Measurements from ENCODE around the gene NRBP1.

NRBP1 gene

GRCh38 chr2:27428213-27428977, at the start of gene NRBP1:
Gene NRBP1 (plus strand): TSS chr2:27428631. CDS start chr2:27433274, 4,643 bp downstream.
- Histone ChIP-seq H3K4me3 (ENCODE audit: low read depth in 1 of 5, low read length in 5 of 5) (peak within 1 kb of the TSS; percentile 88 to 95 (median 90)), H3K9me3 (ENCODE audit: control insufficient read depth in 5 of 5, low read length in 5 of 5) (no peaks in the 10 kb centered on the region), H3K27ac (ENCODE audit: low read depth, low read length) (peak within 1 kb of the TSS; percentile 95), H3K27me3 (ENCODE audit: control insufficient read depth in 5 of 5, insufficient read depth in 4 of 5, low read length in 5 of 5) (no peaks in the 10 kb centered on the region), H3K9ac (ENCODE audit: low read length in 5 of 5) (peak within 1 kb of the TSS; percentile 60 to 98 (median 95)), H3K36me3 (ENCODE audit: control insufficient read depth in 5 of 5, insufficient read depth in 5 of 5, low read length in 5 of 5) (peaks cover under 1 to 4% (median 3%) of the 10 kb centered on the region in 5 donors), H3K4me1 (ENCODE audit: control insufficient read depth in 5 of 5, insufficient read depth in 5 of 5, low read length in 5 of 5) (peaks cover 10 to 36% (median 26%) of the 10 kb centered on the region in 5 donors)

- peaks cover 5 to 48% (median 36%) of the 10 kb centered on the region in 5 donors for H3K4me1 ChIP-seq (ENCODE audit: control insufficient read depth in 5 of 5, insufficient read depth in 5 of 5, low read length in 5 of 5)
- H3K27me3 ChIP-seq (ENCODE audit: control insufficient read depth in 5 of 5, insufficient read depth in 4 of 5, low read length in 5 of 5), result no peaks in the 10 kb centered on the region
- peaks cover 0 to 67% (median 67%) of the 10 kb centered on the region in 5 donors for H3K36me3 ChIP-seq (ENCODE audit: control insufficient read depth in 5 of 5, insufficient read depth in 5 of 5, low read length in 5 of 5)
- no peaks in the 10 kb centered on the region for H3K9me3 ChIP-seq (ENCODE audit: control insufficient read depth in 5 of 5, low read length in 5 of 5)
- peak overlapping the region in 1 of 5 donors; percentile 76 for H3K4me3 ChIP-seq (ENCODE audit: low read depth in 1 of 5, low read length in 5 of 5)
- no peak overlapping the region for H3K27ac ChIP-seq (ENCODE audit: low read depth, low read length)
- peak overlapping the region in 2 of 5 donors; percentile 77 to 92 for H3K9ac ChIP-seq (ENCODE audit: low read length in 5 of 5)
Measured at GRCh38 chr2:27378809-27379290, 49.6 kb upstream of the NRBP1 start.

- peak overlapping the region; percentile 77 to 92 (median 87) for H3K9ac ChIP-seq (ENCODE audit: low read length in 5 of 5)
- no peaks in the 10 kb centered on the region for H3K9me3 ChIP-seq (ENCODE audit: control insufficient read depth in 5 of 5, low read length in 5 of 5)
- peak overlapping the region; percentile 68 to 92 (median 76) for H3K4me3 ChIP-seq (ENCODE audit: low read depth in 1 of 5, low read length in 5 of 5)
- H3K36me3 ChIP-seq (ENCODE audit: control insufficient read depth in 5 of 5, insufficient read depth in 5 of 5, low read length in 5 of 5), result peaks cover 3 to 67% (median 67%) of the 10 kb centered on the region in 5 donors
- H3K27me3 ChIP-seq (ENCODE audit: control insufficient read depth in 5 of 5, insufficient read depth in 4 of 5, low read length in 5 of 5), result no peaks in the 10 kb centered on the region
- peaks cover 5 to 48% (median 36%) of the 10 kb centered on the region in 5 donors for H3K4me1 ChIP-seq (ENCODE audit: control insufficient read depth in 5 of 5, insufficient read depth in 5 of 5, low read length in 5 of 5)
- H3K27ac ChIP-seq (ENCODE audit: low read depth, low read length), result peak overlapping the region; percentile 90
Measured at GRCh38 chr2:27379383-27379835, 49.0 kb upstream of the NRBP1 start.

- Histone ChIP-seq H3K4me1 (ENCODE audit: control insufficient read depth in 5 of 5, insufficient read depth in 5 of 5, low read length in 5 of 5) (peaks cover 5 to 48% (median 36%) of the 10 kb centered on the region in 5 donors), H3K4me3 (ENCODE audit: low read depth in 1 of 5, low read length in 5 of 5) (peak overlapping the region; percentile 68 to 92 (median 76)), H3K9me3 (ENCODE audit: control insufficient read depth in 5 of 5, low read length in 5 of 5) (no peaks in the 10 kb centered on the region), H3K27ac (ENCODE audit: low read depth, low read length) (peak overlapping the region; percentile 90), H3K36me3 (ENCODE audit: control insufficient read depth in 5 of 5, insufficient read depth in 5 of 5, low read length in 5 of 5) (peaks cover 3 to 67% (median 67%) of the 10 kb centered on the region in 5 donors), H3K27me3 (ENCODE audit: control insufficient read depth in 5 of 5, insufficient read depth in 4 of 5, low read length in 5 of 5) (no peaks in the 10 kb centered on the region), H3K9ac (ENCODE audit: low read length in 5 of 5) (peak overlapping the region; percentile 77 to 92 (median 87))
Measured at GRCh38 chr2:27379836-27380625, 48.4 kb upstream of the NRBP1 start.

GRCh38 chr2:27380626-27381545, 47.5 kb upstream of the NRBP1 start, which contains the start of gene ZNF513:
Gene ZNF513 (minus strand): TSS chr2:27380734. CDS start chr2:27380526, 208 bp downstream.
- Histone ChIP-seq H3K36me3 (ENCODE audit: control insufficient read depth in 5 of 5, insufficient read depth in 5 of 5, low read length in 5 of 5) (peaks cover 10 to 67% (median 62%) of the 10 kb centered on the region in 5 donors), H3K9ac (ENCODE audit: low read length in 5 of 5) (peak within 1 kb of the TSS; percentile 77 to 92 (median 87)), H3K9me3 (ENCODE audit: control insufficient read depth in 5 of 5, low read length in 5 of 5) (no peaks in the 10 kb centered on the region), H3K4me3 (ENCODE audit: low read depth in 1 of 5, low read length in 5 of 5) (peak within 1 kb of the TSS; percentile 70 to 92 (median 76)), H3K27me3 (ENCODE audit: control insufficient read depth in 5 of 5, insufficient read depth in 4 of 5, low read length in 5 of 5) (no peaks in the 10 kb centered on the region), H3K27ac (ENCODE audit: low read depth, low read length) (peak within 1 kb of the TSS; percentile 90), H3K4me1 (ENCODE audit: control insufficient read depth in 5 of 5, insufficient read depth in 5 of 5, low read length in 5 of 5) (peaks cover 5 to 48% (median 36%) of the 10 kb centered on the region in 5 donors)

- no peaks in the 10 kb centered on the region for H3K9me3 ChIP-seq (ENCODE audit: control insufficient read depth in 5 of 5, low read length in 5 of 5)
- peaks cover 5 to 43% (median 31%) of the 10 kb centered on the region in 5 donors for H3K4me1 ChIP-seq (ENCODE audit: control insufficient read depth in 5 of 5, insufficient read depth in 5 of 5, low read length in 5 of 5)
- H3K4me3 ChIP-seq (ENCODE audit: low read depth in 1 of 5, low read length in 5 of 5), result peak overlapping the region in 3 of 5 donors; percentile 59 to 76 (median 70)
- no peaks in the 10 kb centered on the region for H3K27me3 ChIP-seq (ENCODE audit: control insufficient read depth in 5 of 5, insufficient read depth in 4 of 5, low read length in 5 of 5)
- peak overlapping the region in 3 of 5 donors; percentile 77 to 82 (median 79) for H3K9ac ChIP-seq (ENCODE audit: low read length in 5 of 5)
- peaks cover 14 to 63% (median 57%) of the 10 kb centered on the region in 5 donors for H3K36me3 ChIP-seq (ENCODE audit: control insufficient read depth in 5 of 5, insufficient read depth in 5 of 5, low read length in 5 of 5)
- H3K27ac ChIP-seq (ENCODE audit: low read depth, low read length), result peak overlapping the region; percentile 90
Measured at GRCh38 chr2:27381577-27382181, 46.8 kb upstream of the NRBP1 start.

- peaks cover 2 to 13% (median 6%) of the 10 kb centered on the region in 5 donors for H3K36me3 ChIP-seq (ENCODE audit: control insufficient read depth in 5 of 5, insufficient read depth in 5 of 5, low read length in 5 of 5)
- H3K27me3 ChIP-seq (ENCODE audit: control insufficient read depth in 5 of 5, insufficient read depth in 4 of 5, low read length in 5 of 5), result no peaks in the 10 kb centered on the region
- H3K4me3 ChIP-seq (ENCODE audit: low read depth in 1 of 5, low read length in 5 of 5), result no peak overlapping the region
- no peaks in the 10 kb centered on the region for H3K9me3 ChIP-seq (ENCODE audit: control insufficient read depth in 5 of 5, low read length in 5 of 5)
- no peak overlapping the region for H3K27ac ChIP-seq (ENCODE audit: low read depth, low read length)
- H3K4me1 ChIP-seq (ENCODE audit: control insufficient read depth in 5 of 5, insufficient read depth in 5 of 5, low read length in 5 of 5), result peaks cover 0 to 4% (median 0%) of the 10 kb centered on the region in 5 donors
- H3K9ac ChIP-seq (ENCODE audit: low read length in 5 of 5), result no peak overlapping the region
Measured at GRCh38 chr2:27390822-27391679, 37.4 kb upstream of the NRBP1 start.

- H3K27me3 ChIP-seq (ENCODE audit: control insufficient read depth in 5 of 5, insufficient read depth in 4 of 5, low read length in 5 of 5), result no peaks in the 10 kb centered on the region
- no peak overlapping the region for H3K9ac ChIP-seq (ENCODE audit: low read length in 5 of 5)
- H3K27ac ChIP-seq (ENCODE audit: low read depth, low read length), result no peak overlapping the region
- H3K4me1 ChIP-seq (ENCODE audit: control insufficient read depth in 5 of 5, insufficient read depth in 5 of 5, low read length in 5 of 5), result peaks cover 0 to 4% (median 0%) of the 10 kb centered on the region in 5 donors
- H3K4me3 ChIP-seq (ENCODE audit: low read depth in 1 of 5, low read length in 5 of 5), result no peak overlapping the region
- H3K36me3 ChIP-seq (ENCODE audit: control insufficient read depth in 5 of 5, insufficient read depth in 5 of 5, low read length in 5 of 5), result peaks cover 0 to 10% (median 5%) of the 10 kb centered on the region in 5 donors
- H3K9me3 ChIP-seq (ENCODE audit: control insufficient read depth in 5 of 5, low read length in 5 of 5), result no peaks in the 10 kb centered on the region
Measured at GRCh38 chr2:27393225-27393624, 35.2 kb upstream of the NRBP1 start.
